SK-N-SH treated with all-trans-retinoic acid at 6 μM for 48 hours (cell line): ENCODE data around the gene CHSY1.

Experiments used
- ATAC-seq: fragments of 200-7000 bp; cut with Tn5 transposase; 3 replicates; pipeline ENCODE4 v1.9.1; 2020; ENCODE audit warnings: mild to moderate bottlenecking, moderate library complexity
- ARNTL ChIP-seq: fragments of 450-650 bp; formaldehyde crosslinking; IDR thresholded peaks from 2 replicates; pipeline ENCODE4 v1.5.0; 2020; ENCODE audit warnings: low read depth, mild to moderate bottlenecking, moderate library complexity, borderline replicate concordance
- BACH2 ChIP-seq: fragments of 250-450 bp; sonication (Bioruptor Pico); IDR thresholded peaks from 2 replicates; pipeline ENCODE4 v1.9.0; 2021; ENCODE audit warnings: mild to moderate bottlenecking, borderline replicate concordance
- CREB5 ChIP-seq: fragments of 250-450 bp; sonication (Bioruptor Pico); IDR thresholded peaks from 2 replicates; pipeline ENCODE4 v1.5.1; 2020; ENCODE audit warnings: low read depth, mild to moderate bottlenecking, moderate library complexity
- CSDC2 ChIP-seq: fragments of 250-450 bp; sonication (Bioruptor Pico); IDR thresholded peaks from 2 replicates; pipeline ENCODE4 v1.5.0; 2020; ENCODE audit warnings: mild to moderate bottlenecking, moderate library complexity
- CSRNP3 ChIP-seq: fragments of 250-450 bp; sonication (Bioruptor Pico); IDR thresholded peaks from 2 replicates; pipeline ENCODE4 v1.5.1; 2021; ENCODE audit warnings: mild to moderate bottlenecking, moderate library complexity
- GLIS3 ChIP-seq: fragments of 250-450 bp; sonication (Bioruptor Pico); IDR thresholded peaks from 2 replicates; pipeline ENCODE4 v1.5.0; 2020; ENCODE audit warnings: mild to moderate bottlenecking, moderate library complexity
- OSR1 ChIP-seq: fragments of 250-450 bp; sonication (Bioruptor Pico); IDR thresholded peaks from 2 replicates; pipeline ENCODE4 v1.8.0; 2022; ENCODE audit warnings: moderate library complexity, mild to moderate bottlenecking, inconsistent platforms
- PATZ1 ChIP-seq: fragments of 250-450 bp; sonication (Bioruptor Pico); IDR thresholded peaks from 2 replicates; pipeline ENCODE4 v1.8.0; 2020; ENCODE audit warnings: mild to moderate bottlenecking, moderate library complexity, borderline replicate concordance
- POU6F1 ChIP-seq: fragments of 250-450 bp; sonication (Bioruptor Pico); IDR thresholded peaks from 2 replicates; pipeline ENCODE4 v1.8.0; 2021; ENCODE audit warnings: low read depth, mild to moderate bottlenecking, moderate library complexity, borderline replicate concordance
- PPARA ChIP-seq: fragments of 250-450 bp; sonication (Bioruptor Pico); IDR thresholded peaks from 2 replicates; pipeline ENCODE4 v1.5.0; 2020; ENCODE audit warnings: mild to moderate bottlenecking, borderline replicate concordance
- RARB ChIP-seq: fragments of 250-450 bp; sonication (Bioruptor Pico); IDR thresholded peaks from 2 replicates; pipeline ENCODE4 v1.8.0; 2021; ENCODE audit warnings: mild to moderate bottlenecking, moderate library complexity
- SNAI2 ChIP-seq: fragments of 250-450 bp; sonication (Bioruptor Pico); IDR thresholded peaks from 2 replicates; pipeline ENCODE4 v1.5.0; 2020; ENCODE audit warnings: mild to moderate bottlenecking, moderate library complexity
- TCF4 ChIP-seq: fragments of 250-450 bp; sonication (Bioruptor Pico); IDR thresholded peaks from 2 replicates; pipeline ENCODE4 v1.8.0; 2021; ENCODE audit warnings: mild to moderate bottlenecking, moderate library complexity, borderline replicate concordance
- TOX ChIP-seq: fragments of 250-450 bp; sonication (Bioruptor Pico); IDR thresholded peaks from 2 replicates; pipeline ENCODE4 v1.8.0; 2021; ENCODE audit warnings: mild to moderate bottlenecking, moderate library complexity, borderline replicate concordance
- TSHZ2 ChIP-seq: fragments of 250-450 bp; sonication (Bioruptor Pico); IDR thresholded peaks from 2 replicates; pipeline ENCODE4 v1.5.0; 2020; ENCODE audit warnings: mild to moderate bottlenecking, moderate library complexity
- ZC3H10 ChIP-seq: fragments of 250-450 bp; sonication (Bioruptor Pico); IDR thresholded peaks from 2 replicates; pipeline ENCODE4 v1.5.1; 2021; ENCODE audit warnings: mild to moderate bottlenecking, moderate library complexity
- ZFP3 ChIP-seq: fragments of 250-450 bp; sonication (Bioruptor Pico); IDR thresholded peaks from 2 replicates; pipeline ENCODE4 v1.5.0; 2020; ENCODE audit warnings: mild to moderate bottlenecking, moderate library complexity
- ZFP30 ChIP-seq: fragments of 450-650 bp; formaldehyde crosslinking; IDR thresholded peaks from 2 replicates; pipeline ENCODE4 v1.5.0; 2022; ENCODE audit warnings: mild to moderate bottlenecking, moderate library complexity
- ZNF565 ChIP-seq: fragments of 450-650 bp; formaldehyde crosslinking; conservative IDR thresholded peaks from 2 replicates; pipeline ENCODE4 v1.5.0; 2020; ENCODE audit warnings: low read depth, mild to moderate bottlenecking, moderate library complexity
- ZNF70 ChIP-seq: fragments of 450-650 bp; formaldehyde crosslinking; IDR thresholded peaks from 2 replicates; pipeline ENCODE4 v1.5.0; 2020; ENCODE audit warnings: mild to moderate bottlenecking, moderate library complexity
- ZNF8 ChIP-seq: fragments of 450-650 bp; formaldehyde crosslinking; IDR thresholded peaks from 2 replicates; pipeline ENCODE4 v1.5.0; 2020; ENCODE audit warnings: mild to moderate bottlenecking, moderate library complexity

CHSY1 gene

GRCh38 chr15:101210058-101210457, 41.8 kb downstream of the CHSY1 start:
- no peak for ATAC-seq
- no peak for TF ChIP-seq CSDC2 (CRISPR knock-in tag)
- no peak for TF ChIP-seq PPARA (CRISPR knock-in tag)

GRCh38 chr15:101209285-101209845, 42.5 kb downstream of the CHSY1 start:
- TF ChIP-seq BACH2 (CRISPR knock-in tag) (no peak), CSDC2 (CRISPR knock-in tag) (no peak), CSRNP3 (CRISPR knock-in tag) (no peak), OSR1 (CRISPR knock-in tag) (no peak), GLIS3 (CRISPR knock-in tag) (no peak), RARB (no peak), TSHZ2 (CRISPR knock-in tag) (no peak), ZC3H10 (no peak), ZFP30 (CRISPR knock-in tag) (no peak), TCF4 (no peak), TOX (CRISPR knock-in tag) (no peak), ARNTL (no peak), ZNF565 (CRISPR knock-in tag) (no peak), PPARA (CRISPR knock-in tag) (no peak), ZNF70 (CRISPR knock-in tag) (no peak)
- TF ChIP-seq, all 23 proteins: peak for 0
- ATAC-seq: no peak; the same call in 1 of the 3 replicates

GRCh38 chr15:101207867-101208288, 44.0 kb downstream of the CHSY1 start:
- ATAC-seq: no peak
- TF ChIP-seq PATZ1 (CRISPR knock-in tag) (no peak), ZNF8 (CRISPR knock-in tag) (no peak), CSDC2 (CRISPR knock-in tag) (no peak), TOX (CRISPR knock-in tag) (no peak), CSRNP3 (CRISPR knock-in tag) (no peak)

- no peak for ATAC-seq
- no peak for TF ChIP-seq ZFP30 (CRISPR knock-in tag)
- no peak for TF ChIP-seq POU6F1 (CRISPR knock-in tag)
- TF ChIP-seq OSR1 (CRISPR knock-in tag): no peak
- no peak for TF ChIP-seq BACH2 (CRISPR knock-in tag)
- TF ChIP-seq CSDC2 (CRISPR knock-in tag): no peak
- no peak for TF ChIP-seq GLIS3 (CRISPR knock-in tag)
- TF ChIP-seq TSHZ2 (CRISPR knock-in tag): no peak
- no peak for TF ChIP-seq ZFP3 (CRISPR knock-in tag)
- TF ChIP-seq RARB: no peak
- TF ChIP-seq ARNTL: no peak
- no peak for TF ChIP-seq CREB5 (CRISPR knock-in tag)
- no peak for TF ChIP-seq PPARA (CRISPR knock-in tag)
- no peak for TF ChIP-seq TOX (CRISPR knock-in tag)
- TF ChIP-seq ZNF565 (CRISPR knock-in tag): no peak
- TF ChIP-seq SNAI2: no peak
- TF ChIP-seq ZC3H10: no peak
Measured at GRCh38 chr15:101206176-101206591, 45.7 kb downstream of the CHSY1 start.
